ENCODE measurements around the gene C2orf92. TPM values are rescaled to one million over a fixed set of nuclear protein-coding genes. Genes with fewer than 3 reads are reported as not detected.

C2orf92 gene
- total RNA-seq, 1 experiment from 2014 or later, result 3.0 TPM

DNA sequence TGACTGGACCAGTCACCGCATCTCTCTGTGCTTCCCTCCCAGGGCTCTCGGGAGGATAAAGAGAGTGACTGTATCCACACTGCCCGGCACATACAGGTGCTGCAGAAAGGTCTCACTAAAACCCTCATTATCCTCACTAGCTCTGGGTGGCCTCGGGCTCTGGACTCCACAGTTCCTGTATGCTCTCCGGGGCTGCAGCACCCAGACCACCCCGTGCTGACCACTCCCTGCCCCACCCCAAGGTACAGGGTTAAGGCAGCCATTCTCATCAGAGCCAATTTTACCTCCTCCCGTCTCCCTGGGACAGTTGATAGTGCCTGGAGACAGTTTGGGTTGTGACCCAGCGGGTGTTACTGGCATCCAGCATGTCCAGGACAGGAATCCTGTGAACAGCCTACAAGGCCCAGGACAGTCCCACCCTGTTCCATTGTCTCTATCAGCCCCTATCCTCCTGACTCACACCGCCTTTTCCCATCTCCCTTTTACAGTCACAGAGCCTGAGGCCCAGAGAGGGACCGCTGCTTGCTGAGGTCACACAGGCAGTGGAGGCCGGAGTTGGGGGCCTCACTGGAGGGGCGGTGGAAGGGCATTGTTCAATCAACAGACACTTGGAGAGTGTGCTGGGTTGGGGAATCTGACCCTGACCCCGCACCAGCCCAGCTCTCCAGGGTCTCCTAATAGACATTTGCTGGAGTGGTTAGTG, 45.6 kb downstream of the C2orf92 start:
- DNase-seq (no peak), ATAC-seq (no peak)
- CTCF ChIA-PET, result no interaction called here
- H4K20me1 ChIP-seq (ENCODE audit: low read length), result no peaks in the 10 kb centered on the region
- no peak overlapping the region for H3K4me2 ChIP-seq (ENCODE audit: low read length)
- no peak overlapping the region for H2AFZ ChIP-seq (ENCODE audit: low read length)
- H3K27me3 ChIP-seq (ENCODE audit: low read length), result no peaks in the 10 kb centered on the region
- H3K9me2 ChIP-seq (replicated peaks; ENCODE audit: low read length), result no peaks in the 10 kb centered on the region
- H3K27ac ChIP-seq (ENCODE audit: low read length), result no peak overlapping the region
- no peaks in the 10 kb centered on the region for H3K79me2 ChIP-seq (ENCODE audit: low read length)
- H3K4me1 ChIP-seq (ENCODE audit: insufficient read depth, low read length), result no peaks in the 10 kb centered on the region
- H3F3A ChIP-seq (ENCODE audit: low read length, unreplicated experiment), result no peaks in the 10 kb centered on the region
- BruUV-seq (replicated peaks), result no TSS peak
- H3K9ac ChIP-seq (ENCODE audit: low read length), result no peak overlapping the region
- POLR2A ChIA-PET (ENCODE audit: unreplicated experiment), result no interaction called here
- no peaks in the 10 kb centered on the region for H3K9me3 ChIP-seq (ENCODE audit: low read length)
- H3K36me3 ChIP-seq (ENCODE audit: low read depth, low read length), result no peaks in the 10 kb centered on the region
- no peak overlapping the region for H3K4me3 ChIP-seq (ENCODE audit: low read length)
- intact Hi-C loops (cut with micrococcal nuclease), result no loop called here
- no peak for TF ChIP-seq EZH2phosphoT487 (IDR thresholded peaks at IDR 0.05; ENCODE audit: borderline replicate concordance, low read length)
- TF ChIP-seq EZH2 (IDR thresholded peaks at IDR 0.05; ENCODE audit: low read length, unreplicated experiment), result no peak
- TF ChIP-seq, protein P1, sequence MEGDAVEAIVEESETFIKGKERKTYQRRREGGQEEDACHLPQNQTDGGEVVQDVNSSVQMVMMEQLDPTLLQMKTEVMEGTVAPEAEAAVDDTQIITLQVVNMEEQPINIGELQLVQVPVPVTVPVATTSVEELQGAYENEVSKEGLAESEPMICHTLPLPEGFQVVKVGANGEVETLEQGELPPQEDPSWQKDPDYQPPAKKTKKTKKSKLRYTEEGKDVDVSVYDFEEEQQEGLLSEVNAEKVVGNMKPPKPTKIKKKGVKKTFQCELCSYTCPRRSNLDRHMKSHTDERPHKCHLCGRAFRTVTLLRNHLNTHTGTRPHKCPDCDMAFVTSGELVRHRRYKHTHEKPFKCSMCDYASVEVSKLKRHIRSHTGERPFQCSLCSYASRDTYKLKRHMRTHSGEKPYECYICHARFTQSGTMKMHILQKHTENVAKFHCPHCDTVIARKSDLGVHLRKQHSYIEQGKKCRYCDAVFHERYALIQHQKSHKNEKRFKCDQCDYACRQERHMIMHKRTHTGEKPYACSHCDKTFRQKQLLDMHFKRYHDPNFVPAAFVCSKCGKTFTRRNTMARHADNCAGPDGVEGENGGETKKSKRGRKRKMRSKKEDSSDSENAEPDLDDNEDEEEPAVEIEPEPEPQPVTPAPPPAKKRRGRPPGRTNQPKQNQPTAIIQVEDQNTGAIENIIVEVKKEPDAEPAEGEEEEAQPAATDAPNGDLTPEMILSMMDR (conservative IDR thresholded peaks at IDR 0.05; ENCODE audit: low read depth, low read length), result no peak

DNA sequence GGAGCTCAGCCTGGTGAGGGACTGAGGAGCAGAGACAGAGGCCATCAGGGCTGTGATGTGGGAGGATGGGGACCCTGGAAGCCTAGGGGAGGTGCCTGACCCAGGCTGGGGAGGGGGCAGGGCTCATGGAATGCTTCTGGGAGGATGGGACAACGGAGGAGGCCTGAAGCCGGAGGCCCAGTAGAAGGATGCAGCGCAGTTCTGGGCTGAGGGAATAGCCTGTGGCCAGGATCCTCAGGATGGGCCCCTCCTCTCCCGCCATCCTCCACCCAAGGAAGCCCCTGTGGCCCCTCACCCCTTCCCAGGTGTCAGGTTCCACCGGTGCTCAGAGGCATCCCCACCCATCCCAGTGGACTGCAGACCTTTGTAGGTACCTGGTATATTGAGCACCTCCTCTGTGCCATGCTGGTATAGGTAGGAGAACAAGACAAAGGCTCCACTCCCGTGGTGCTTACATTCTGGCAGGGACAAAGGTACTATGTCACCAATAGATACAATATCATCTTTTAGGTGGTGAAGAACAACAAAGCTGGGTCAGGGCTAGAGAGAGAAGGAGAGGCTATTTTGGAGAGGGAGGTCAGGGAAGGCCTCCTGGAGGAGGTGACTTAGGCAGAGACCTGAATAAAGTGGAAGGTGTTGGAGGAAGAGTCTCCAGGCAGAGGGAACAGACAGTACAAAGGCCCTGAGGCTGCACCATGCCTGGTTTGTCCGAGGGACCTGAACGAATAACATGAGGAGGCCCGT, 46.6 kb downstream of the C2orf92 start:
- Histone ChIP-seq H3K4me2 (ENCODE audit: low read length) (no peak overlapping the region), H3K36me3 (ENCODE audit: low read depth, low read length) (no peaks in the 10 kb centered on the region), H2AFZ (ENCODE audit: low read length) (no peak overlapping the region), H3F3A (ENCODE audit: low read length, unreplicated experiment) (no peaks in the 10 kb centered on the region), H3K27ac (ENCODE audit: low read length) (no peak overlapping the region), H4K20me1 (ENCODE audit: low read length) (no peaks in the 10 kb centered on the region), H3K79me2 (ENCODE audit: low read length) (no peaks in the 10 kb centered on the region), H3K4me1 (ENCODE audit: insufficient read depth, low read length) (no peaks in the 10 kb centered on the region), H3K9ac (ENCODE audit: low read length) (no peak overlapping the region), H3K4me3 (ENCODE audit: low read length) (no peak overlapping the region), H3K9me2 (replicated peaks; ENCODE audit: low read length) (no peaks in the 10 kb centered on the region), H3K9me3 (ENCODE audit: low read length) (no peaks in the 10 kb centered on the region), H3K27me3 (ENCODE audit: low read length) (no peaks in the 10 kb centered on the region)
- POLR2A ChIA-PET (ENCODE audit: unreplicated experiment), result no interaction called here
- BruUV-seq (replicated peaks), result no TSS peak
- CTCF ChIA-PET, result no interaction called here
- intact Hi-C loops (cut with micrococcal nuclease), result no loop called here
- no peak for DNase-seq
- TF ChIP-seq EZH2 (IDR thresholded peaks at IDR 0.05; ENCODE audit: low read length, unreplicated experiment) (no peak), EZH2phosphoT487 (IDR thresholded peaks at IDR 0.05; ENCODE audit: borderline replicate concordance, low read length) (no peak)
- TF ChIP-seq, protein P1 (conservative IDR thresholded peaks at IDR 0.05; ENCODE audit: low read depth, low read length), result no peak
- ATAC-seq, result no peak
